GM08714 (cell line): ENCODE results near the gene DNAAF2.
"Not testable (repeated sequence)": the region's sequence is repeated elsewhere in the genome, so short reads cannot be mapped to it uniquely, and the experiment has no call there.

ENCODE experiments used
- H3K4me3 ChIP-seq: fragments of 200-500 bp; sonication (Bioruptor generic); 2 replicates; pipeline ENCODE4 v1.5.1; 2014; ENCODE audit warnings: mild to moderate bottlenecking, low read length, inconsistent platforms
- ZNF274 ChIP-seq: IDR thresholded peaks from 2 replicates; pipeline ENCODE4 v1.6.1; 2012; ENCODE audit warnings: mild to moderate bottlenecking, low read depth, low read length

DNAAF2 gene

DNA sequence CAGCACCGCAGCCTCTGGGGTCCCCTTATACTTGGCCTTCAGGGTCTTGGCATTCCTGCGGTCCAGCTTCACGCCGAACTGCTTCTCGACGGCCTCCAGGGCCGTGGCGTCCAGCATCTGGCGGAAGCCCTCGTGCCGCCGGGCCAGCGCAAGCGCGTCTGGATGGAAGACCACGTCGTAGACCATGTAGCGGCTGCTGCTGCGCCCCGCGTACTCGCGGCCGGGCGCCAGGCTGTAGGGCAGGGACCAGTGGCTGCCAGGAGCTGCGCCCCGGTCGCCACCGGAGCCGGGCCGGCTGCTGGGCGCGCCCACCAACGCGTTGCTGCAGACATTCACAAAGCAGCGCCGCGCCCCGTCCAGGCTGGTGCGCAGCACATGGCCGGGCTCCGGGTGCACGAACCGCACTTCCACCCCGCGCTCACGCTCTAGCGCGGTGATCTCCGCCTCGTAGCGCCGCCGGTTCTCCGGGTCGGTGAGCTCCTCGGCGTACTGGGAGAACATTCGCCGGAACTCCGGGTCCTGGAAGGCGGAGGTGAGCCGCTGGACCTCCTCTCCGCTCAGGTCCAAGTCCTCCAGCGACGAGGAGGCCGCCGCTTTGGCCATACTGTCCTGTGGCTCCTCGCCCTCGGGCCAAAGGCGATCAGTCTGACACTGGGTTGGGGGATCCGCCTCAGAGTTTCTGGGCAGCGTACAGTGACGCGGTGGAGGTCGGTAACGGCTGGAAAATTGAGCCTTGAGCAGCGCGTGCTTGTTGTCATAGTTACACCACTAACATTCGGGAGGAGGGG, at the start of gene DNAAF2:
TSS of gene DNAAF2 (minus strand) at position 698 of the 788 bp plus-strand sequence. CDS start at position 603, 95 bp downstream.
- H3K4me3 ChIP-seq = peak within 1 kb of the TSS; percentile 80
- TF ChIP-seq ZNF274 = no peak

DNA sequence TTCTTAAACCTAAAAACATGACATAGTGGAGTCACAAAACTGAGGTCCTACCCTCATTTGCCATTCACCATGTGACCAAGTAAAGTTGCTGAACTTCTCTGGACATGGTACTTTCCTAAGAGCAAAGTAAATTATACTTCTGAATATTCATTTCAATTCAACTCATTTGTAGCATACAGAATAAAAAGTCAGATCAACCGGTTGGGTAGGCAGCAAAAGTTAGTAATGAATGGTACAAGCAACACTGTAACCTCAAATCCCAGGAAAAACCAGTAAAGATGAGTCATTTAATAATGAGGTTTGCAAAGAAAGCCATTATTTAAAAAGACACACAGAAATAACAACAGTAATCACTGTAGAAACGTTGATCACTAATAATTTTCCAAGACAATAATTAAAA, 44.2 kb upstream of the DNAAF2 start:
- no peak for TF ChIP-seq ZNF274
- H3K4me3 ChIP-seq = no peak overlapping the region

- no peak for TF ChIP-seq ZNF274
- no peak overlapping the region for H3K4me3 ChIP-seq
Observed at GRCh38 chr14:49677643-49678042, 42.6 kb upstream of the DNAAF2 start.

- no peak for TF ChIP-seq ZNF274
- H3K4me3 ChIP-seq = no peak overlapping the region
Observed at GRCh38 chr14:49673586-49673985, 38.5 kb upstream of the DNAAF2 start.

GRCh38 chr14:49670475-49670874, 35.4 kb upstream of the DNAAF2 start:
- TF ChIP-seq ZNF274 = no peak
- H3K4me3 ChIP-seq = no peak overlapping the region

DNA sequence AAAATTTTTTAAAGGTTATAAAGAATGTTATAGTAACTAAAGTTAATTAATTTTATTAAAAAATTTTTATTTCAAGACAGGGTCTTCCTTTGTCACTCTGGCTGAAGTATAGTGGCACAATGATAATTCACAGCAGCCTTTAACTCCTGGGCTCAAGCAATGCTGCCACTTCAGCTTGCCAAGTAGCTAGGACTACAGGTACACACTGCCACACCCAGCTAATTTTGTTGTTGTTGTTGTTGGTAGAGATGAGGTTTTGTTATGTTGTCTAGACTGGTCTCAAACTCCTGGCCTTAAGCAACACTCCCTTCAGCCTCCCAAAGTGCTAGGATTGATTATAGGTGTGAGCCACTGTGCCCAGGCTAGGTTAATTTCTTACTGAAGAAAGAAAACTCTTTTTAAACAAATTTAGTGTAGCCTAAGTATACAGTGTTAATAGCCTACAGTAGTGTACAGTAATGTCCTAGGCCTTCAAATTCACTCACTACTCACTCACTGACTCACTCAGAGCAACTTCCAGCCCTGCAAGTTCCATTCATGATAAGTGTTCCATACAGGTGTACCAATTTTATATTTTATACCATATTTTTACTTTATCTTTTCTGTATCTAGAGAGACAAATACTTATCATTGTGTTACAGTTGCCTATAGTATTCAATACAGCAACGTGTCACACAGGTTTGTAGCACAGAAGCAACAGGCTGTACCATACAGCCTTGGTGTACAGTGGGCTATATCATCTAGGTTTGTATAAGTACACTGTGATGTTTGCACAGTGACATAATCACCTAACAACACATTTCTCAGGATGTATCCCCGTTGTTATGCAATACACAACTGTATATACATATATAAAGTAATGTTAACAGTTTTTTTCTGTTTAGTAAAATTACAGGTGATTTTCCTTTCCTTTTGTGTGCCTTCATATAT, 24.7 kb upstream of the DNAAF2 start:
- no peak for TF ChIP-seq ZNF274
- H3K4me3 ChIP-seq = no peak overlapping the region

GRCh38 chr14:49657500-49657899, 22.5 kb upstream of the DNAAF2 start:
- not testable (repeated sequence) for H3K4me3 ChIP-seq

DNA sequence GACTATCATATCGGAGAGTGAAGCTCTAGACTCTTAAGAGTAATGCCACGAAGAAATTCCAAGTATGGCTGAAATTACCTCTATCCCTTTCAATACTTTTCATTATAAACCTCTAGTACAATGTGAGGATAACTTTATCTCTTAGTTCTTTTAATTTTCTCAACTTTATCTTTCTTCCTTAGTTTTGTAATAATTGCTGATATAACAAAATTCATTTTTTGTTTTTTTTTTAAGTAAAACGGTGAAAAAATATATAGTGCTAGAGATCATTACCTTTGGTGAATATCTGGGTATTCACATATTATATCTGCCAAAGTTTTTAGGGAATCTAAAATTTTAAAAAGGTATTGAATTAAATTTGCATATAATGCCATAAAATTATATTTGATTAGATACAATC, 19.5 kb upstream of the DNAAF2 start:
- no peak overlapping the region for H3K4me3 ChIP-seq
- no peak for TF ChIP-seq ZNF274

DNA sequence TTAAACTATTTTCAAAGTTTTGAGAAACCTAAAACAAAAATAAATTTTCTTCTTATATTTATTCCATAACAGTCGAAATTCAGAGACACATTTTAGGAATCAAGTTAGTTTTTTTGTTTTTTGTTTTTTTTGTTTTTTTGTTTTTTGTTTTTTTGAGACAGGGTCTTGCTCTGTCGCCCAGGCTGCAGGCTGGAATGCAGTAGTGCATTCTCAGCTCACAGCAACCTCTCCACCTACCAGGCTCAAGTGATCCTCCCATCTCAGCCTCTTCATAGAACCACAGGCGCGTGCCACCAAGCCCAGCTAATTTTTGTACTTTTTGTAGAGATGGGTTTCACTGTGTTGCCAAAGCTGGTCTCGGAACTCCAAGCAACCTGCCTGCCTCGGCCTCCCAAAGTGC, 18.5 kb upstream of the DNAAF2 start:
- no peak for TF ChIP-seq ZNF274
- no peak overlapping the region for H3K4me3 ChIP-seq

DNA sequence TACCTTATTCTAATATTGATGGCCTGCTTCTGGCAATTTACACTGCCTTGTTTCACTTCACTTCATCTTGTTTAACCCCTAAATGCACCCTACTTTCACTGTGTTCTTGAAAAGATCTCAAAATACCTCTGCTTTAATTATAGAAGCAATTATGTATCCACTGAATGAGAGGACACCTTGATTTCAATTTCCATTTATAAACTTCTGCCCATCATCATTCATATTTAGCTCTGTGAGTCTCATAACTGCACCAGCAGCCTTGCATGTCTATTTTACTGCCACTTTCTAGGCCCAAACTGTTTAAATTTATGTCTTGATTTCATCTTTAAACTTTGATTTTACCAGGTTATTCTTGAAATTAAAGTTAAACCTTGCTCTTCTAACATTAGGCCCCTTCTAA, 7.1 kb upstream of the DNAAF2 start:
- H3K4me3 ChIP-seq = peak overlapping the region; percentile 20; the same call in 1 of the 2 replicates
- TF ChIP-seq ZNF274 = no peak

DNA sequence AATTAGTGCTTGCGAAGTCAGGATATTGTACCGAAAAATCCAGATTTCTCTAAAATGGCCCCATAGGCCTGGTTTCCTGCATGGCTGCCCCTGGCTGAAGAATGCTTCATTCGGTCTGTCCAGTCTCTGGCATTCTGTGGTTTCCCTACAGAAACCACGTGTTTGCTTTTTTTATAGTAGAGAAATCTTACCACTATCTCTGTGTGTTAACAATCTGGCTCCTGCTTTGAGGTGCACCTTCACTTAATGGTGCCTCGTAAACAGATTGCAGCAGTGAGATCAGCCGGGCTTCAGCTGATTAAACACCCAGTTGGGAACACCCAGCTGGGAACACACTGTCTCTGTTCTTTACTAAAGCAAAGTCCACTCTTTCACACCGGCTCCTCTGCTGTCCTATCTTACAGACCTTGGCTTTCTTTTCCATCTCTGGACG, 6.7 kb upstream of the DNAAF2 start:
- TF ChIP-seq ZNF274 = no peak
- peak overlapping the region; percentile 20; the same call in 1 of the 2 replicates for H3K4me3 ChIP-seq

GRCh38 chr14:49640540-49641417, 5.7 kb upstream of the DNAAF2 start:
- TF ChIP-seq ZNF274 = no peak
- H3K4me3 ChIP-seq = no peak overlapping the region

- no peak overlapping the region for H3K4me3 ChIP-seq
- no peak for TF ChIP-seq ZNF274
Observed at GRCh38 chr14:49637534-49638078, 2.6 kb upstream of the DNAAF2 start.

GRCh38 chr14:49636866-49637265, 1.8 kb upstream of the DNAAF2 start:
- H3K4me3 ChIP-seq = no peak overlapping the region
- no peak for TF ChIP-seq ZNF274
